HG03432 (cell line): ENCODE data around the gene RGL1.
"Not testable (repeated sequence)": the region's sequence is repeated elsewhere in the genome, so short reads cannot be mapped to it uniquely, and the experiment has no call there.

Experiments used
- ATAC-seq: cut with Tn5 transposase; IDR thresholded peaks from one replicate; pipeline ENCODE4 v1.9.1; 2021; ENCODE audit warnings: mild to moderate bottlenecking, moderate library complexity; ENCODE audit not compliant: unreplicated experiment

Gene RGL1

DNA sequence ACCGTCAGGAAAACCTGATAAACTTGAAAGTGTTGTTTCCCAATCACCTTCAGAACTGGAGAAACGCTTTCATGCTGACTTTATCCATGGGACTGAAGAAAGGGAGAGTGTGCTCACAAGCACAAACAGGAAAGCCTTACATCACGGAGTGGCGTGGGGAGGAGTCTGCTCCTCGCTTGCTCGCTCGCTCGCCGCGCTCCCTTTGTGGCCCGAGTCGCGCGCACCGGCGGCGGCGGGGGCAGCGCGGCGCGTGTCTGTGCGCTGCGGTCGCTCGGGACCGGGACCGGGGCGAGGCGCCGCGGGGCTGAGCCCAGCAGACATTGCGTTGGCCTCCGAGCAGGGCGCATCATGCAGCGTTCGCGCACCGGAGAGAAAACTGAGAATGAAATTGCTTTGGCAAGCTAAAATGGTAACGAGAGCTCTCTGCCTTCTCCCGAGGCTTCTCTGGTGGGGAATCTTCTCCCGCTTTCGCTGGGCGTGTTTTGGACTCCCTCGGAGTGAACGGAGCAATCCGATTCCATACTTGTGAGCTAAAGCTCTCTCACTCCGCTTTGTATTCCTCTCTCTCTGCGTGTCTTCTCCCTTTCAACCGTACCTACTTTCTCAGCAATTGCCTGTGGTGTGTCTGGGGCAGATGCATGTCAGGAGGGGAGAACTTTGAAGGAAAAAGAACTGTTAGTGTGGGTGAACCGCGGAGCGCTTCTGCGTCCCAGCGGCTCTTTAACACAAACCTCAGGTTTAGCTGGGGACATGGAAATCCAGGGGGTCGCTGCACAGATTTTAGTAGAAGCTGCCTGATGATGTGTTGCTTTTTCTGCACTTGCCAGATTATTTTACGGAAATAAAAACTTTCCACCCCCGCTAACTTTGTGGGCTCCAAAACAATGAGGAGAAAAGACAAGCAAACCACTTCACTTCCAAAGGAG, at the start of gene RGL1:
Gene RGL1, plus strand, starts transcription at position 205 of the 926 bp plus-strand sequence. Its CDS starts 178 bp downstream, at position 383.
- ATAC-seq, result peak; percentile 65

DNA sequence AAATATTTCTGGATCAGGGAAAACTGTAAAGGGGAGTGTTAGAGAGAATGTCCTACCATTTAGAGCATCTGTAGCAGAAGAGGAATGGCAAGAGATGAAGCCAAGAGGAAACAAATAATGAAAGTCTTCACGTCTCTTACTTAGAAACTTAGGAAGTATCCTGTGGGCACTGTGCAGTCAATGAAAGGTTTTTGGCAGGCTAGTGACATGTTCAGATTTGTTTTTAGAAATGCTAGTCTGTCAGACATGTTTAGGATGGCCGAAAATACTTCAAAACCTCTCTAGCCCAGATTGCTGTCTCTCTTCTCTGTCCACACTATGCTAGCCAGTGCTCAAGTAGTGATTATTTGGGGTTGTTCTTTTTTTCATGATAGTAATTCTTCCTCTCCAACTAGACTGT, 48.6 kb upstream of the RGL1 start:
- no peak for ATAC-seq

DNA sequence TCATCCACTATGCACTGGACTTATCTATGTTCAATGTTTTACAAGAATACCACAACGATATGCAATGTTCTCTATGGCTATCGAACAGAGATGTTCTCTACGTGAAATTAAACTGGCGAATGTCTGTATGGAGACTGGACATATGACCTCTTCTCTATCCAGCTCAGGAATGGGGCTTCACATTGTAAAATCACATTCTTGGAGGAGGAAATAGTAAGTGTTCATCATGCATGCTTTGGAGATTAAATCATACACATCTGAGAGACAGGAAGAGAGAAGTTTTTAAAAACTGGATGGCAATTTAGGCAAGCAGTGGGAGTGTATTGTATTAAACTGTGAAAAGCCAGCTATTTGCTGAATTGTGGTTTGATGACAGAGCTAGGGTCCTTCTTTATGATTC, 47.9 kb upstream of the RGL1 start:
- ATAC-seq, result no peak

DNA sequence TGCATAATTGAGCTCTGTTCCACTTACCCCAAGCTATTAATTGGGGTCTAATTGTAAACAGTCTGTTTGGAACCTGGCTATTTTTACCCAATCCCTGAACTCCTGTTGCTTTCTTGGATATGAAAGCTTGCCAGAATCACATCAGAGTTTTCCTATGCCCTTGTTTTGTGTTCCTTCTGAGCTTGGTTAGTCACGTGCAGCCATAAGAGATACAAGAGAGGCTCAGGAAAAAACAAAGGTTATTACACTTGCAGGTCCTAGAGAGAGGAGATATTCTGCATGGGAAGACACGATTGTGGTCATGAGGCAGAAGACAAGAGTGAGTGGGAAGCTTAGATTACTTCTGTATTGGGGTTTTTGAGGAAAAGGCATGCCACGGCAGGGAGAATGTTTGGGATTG, 46.0 kb upstream of the RGL1 start:
- no peak for ATAC-seq

DNA sequence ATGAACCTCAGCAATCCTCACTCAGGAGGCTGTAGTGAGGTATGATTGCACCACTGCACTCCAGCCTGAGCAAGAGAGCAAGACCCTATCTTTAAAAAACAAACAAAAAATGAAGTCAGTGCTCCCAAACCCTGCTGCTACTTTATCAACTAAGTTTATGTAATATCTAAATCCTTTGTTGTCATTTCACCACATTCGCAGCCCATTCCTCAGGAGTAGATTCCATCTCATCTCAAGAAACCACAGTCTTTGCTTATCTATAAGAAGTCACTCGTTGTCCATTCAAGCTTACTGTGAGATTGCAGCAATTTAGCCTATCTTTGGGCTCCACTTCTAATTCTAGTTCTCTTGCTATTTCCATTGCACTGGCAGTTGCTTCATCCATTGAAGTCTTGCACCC, 44.3 kb upstream of the RGL1 start:
- no peak for ATAC-seq

DNA sequence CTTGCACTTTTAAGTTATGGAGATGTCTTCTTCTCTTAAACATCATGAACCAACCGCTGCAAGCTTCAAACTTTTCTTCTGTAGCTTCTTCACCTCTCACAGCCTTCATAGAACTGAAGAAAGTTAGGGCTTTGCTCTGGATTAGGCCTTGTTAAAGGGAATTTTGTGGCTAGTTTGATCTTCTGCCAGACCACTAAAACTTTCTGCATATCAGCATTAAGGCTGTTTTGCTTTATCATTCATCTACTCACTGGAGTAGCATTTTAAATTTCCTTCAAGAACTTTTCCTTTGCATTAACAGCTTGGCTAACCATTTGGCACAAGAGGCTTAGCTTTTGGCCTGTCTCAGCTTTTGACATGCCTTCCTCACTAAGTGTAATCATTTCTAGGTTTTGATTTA, 43.0 kb upstream of the RGL1 start:
- no peak for ATAC-seq

DNA sequence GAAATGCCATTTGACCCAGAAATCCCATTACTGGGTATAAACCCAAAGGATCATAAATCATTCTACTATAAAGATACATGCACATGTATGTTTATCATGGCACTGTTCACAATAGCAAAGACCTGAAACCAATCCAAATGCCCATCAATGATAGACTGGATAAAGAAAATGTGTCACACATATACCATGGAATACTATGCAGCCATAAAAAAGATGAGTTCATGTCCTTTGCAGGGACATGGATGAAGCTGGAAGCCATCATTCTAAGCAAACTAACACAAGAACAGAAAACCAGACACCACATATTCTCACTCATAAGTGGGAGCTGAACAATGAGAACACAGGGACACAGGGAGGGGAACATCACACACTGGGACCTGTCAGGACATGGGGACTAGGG, 42.1 kb upstream of the RGL1 start:
- not testable (repeated sequence) for ATAC-seq

DNA sequence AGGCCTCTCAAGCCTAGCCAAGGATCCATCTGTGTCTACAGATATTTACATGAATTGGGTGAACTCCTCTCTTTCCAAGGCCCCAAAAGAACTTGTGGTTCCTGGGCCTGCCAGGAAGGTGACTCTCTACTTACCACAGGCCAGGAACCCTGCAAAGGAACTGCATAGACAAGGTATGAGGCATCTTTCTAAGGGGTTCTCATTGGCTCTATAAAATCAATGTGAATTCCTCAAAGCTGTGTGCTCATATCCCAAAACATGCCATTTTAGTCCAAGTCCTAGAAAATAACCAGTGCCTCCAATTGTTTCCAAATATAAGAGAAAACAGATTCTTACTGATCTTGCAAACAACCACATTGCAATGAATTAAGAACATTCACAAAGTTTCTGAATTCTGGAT, 39.9 kb upstream of the RGL1 start:
- ATAC-seq, result no peak

DNA sequence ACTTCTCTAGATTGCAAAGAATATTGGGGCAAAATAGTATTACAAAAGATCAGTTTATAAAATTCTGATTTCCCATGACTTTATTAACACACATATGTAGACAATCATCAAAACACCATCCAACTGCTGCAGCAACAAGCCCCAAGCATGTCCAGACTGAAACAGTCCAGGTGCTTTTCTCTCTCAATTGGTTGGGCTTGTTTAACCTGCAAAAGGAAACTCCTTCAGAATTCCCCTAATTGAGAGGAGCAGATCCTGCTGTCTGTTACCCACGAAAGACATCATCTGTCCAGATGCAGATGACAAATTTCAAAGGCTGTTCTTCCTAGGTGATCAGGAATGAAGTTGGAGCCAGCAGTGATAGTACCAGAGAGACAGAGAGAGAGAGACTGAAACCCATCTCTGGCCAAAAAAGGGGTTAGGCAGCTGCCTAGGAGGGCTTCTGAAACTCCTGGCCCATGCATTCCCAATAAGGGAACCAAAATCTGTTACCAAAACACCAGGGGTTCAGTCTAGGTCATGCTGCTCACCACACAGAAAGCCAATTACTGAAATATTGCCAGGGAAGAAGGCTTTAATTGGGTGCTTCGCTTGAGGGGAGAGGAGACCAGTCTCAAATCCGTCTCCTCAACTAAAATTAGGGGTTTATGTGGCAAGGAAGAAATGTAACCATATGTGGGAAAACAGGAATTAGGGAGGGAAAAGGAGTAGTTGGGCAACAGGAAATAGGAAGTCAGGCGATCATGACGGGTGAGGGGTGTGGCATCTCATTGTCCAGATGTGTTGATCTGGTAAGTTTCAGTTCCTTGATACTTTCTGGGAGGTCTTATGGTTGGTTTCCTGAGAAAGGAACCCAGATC, 34.7 kb upstream of the RGL1 start:
- no peak for ATAC-seq

DNA sequence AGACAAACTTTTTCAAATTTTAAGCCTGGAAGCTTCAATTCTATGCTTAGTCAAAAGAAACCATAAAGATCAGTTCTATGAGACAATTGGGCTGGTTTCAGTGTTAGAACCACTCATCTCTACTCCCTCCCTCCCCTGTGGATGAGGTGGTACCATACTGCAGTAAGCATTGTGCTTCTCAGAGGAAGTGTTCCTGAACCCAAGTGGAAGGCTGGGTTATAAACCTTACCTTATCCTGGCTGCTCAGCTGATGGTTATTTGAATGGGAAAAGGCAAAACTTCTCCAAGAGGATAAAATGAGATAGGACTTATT, 34.1 kb upstream of the RGL1 start:
- ATAC-seq, result no peak

DNA sequence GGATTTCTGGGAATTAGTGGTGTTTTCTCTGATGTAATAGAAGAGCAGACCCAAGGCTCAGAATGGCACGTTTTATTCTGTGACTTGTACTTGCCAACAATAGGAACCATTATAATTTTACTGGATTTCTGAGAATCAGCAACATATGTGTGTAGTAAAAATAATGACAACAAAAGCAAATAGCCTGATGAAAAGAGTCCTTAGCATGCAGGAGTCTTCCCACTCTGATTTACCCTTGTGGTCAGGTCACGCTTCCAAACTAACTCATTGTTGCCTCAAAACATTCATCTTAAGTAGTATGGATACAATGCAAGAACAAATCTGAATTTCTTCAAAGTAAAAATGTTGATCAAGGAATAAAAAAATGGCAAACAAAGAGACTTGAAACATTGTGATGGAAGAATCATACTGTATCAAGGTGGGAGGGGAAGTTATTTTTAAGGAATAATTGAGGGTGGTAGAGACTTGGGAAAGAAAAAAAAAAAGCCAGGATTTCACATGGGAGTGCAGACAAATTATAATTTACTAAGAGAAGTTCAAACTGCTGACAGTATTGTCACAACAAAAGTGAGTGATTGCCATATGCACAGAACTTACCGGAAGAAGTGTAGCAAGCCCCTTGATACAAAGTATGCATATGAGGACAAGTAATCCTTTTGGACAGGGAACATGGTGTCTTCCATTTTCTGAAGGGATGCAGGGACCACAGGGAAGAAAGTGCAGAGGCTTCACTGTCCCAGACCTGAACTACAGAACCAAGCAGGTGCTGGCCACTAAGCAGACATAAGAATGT, 31.2 kb upstream of the RGL1 start:
- ATAC-seq, result no peak

DNA sequence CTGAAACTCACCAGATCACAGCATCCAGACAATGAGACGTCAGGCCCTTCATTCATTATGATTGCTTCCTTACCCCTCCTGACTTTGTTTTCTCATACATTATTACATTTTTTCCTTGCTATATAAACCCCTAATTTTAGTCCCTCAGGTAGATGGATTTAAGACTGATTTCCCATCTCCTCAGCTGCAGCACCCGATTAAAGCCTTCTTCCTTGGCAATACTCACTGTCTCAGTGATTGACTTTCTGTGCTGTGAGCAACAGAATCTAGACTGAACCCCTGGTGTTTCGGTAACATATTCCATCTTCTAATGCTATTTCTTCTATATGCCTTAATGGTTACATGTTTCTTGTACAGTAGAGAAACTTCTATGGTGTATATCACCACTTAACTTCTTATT, 30.0 kb upstream of the RGL1 start:
- ATAC-seq, result no peak

DNA sequence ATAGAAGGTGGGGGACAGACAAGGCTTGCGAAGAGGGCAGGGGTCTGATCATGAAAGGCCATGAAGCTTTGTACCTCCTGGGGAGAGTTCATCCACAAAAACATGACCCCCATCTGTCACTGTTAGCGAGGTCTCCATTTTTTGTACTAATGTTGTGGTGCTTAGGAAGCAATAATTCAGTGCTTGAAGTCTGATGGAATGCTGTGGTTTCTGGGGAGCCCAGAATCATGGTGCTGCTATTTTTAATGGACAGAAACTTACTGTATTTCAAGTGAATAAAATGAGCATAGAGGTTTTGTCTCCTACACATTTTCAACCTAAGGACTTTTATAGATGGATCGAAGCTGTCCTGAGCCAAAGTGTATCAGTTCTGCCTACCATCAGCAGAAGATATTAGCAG, 28.2 kb upstream of the RGL1 start:
- ATAC-seq, result no peak

DNA sequence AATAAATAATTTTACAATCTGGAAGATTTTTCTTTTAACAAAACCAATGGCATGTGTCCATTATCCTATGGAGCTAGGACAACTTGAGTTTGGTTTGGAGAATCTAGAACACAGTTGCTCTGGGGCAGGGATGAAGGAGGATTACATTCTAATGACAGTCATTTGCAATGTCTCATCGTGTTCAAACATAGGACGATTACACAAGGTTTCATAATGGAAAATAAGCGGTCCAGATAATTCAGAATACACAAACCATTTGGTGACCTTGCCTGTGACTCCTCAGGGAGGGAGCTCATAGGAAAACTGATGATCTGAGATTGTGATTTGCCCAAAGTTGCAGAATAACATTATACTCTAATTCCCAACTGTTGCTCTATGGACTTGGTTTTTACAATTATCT, 27.6 kb upstream of the RGL1 start:
- ATAC-seq, result no peak

DNA sequence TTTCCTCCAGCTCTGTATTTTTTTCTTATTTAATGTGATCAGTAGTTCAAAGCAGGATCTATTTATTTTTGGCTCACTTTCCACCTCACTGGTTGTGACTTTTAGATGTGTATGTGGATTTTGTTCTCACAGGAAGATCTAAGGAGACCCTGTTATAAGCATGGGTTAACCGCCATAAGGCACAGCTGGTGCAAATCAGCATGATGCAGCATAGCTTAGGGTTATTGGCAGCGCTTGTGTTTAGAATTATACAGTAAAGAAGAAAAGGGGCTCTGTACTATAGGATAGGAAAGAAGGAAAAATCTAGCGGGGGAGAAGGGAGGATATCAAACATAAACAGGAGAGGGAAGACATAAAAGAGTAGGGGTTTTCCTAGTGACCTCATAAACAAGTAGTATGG, 26.9 kb upstream of the RGL1 start:
- no peak for ATAC-seq

DNA sequence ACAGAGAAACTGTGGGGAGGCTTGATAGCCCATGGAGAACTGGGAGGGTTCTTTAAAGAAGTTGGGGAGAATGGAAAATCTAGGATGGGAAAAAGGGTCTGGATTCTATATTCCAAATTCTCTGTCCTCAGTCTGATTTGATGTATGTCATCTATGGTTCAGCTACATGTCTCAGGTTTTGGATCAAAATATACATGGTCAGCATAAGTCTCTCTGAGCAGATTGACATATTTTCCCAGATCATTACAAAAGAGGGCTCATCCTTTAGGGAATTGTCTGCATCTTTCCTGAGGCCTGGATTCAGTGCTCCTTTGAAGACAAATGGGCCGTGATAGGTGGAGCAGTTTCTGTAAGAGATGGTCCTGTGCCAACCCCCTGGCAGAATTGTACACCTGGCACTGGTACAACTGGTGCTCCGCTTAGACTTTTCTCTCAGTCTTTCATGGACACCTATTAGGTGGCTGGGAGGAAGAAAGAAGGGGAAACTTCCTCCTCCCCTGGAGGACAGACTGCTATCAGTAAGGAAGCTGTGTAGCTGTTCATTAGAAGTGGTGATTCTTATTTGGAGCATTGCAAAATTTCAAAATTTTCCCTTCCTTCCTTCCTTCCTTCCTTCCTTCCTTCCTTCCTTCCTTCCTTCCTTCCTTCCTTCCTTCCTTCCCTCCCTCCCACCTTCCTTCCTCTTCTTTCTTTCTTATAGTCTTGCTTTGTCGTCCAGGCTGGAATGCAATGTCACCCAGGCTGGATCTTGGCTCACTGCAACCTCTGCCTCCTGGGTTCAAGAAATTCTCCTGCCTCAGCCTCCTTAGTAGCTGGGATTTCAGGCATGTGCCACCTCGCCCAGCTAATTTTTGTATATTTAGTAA, 26.1 kb upstream of the RGL1 start:
- no peak for ATAC-seq

DNA sequence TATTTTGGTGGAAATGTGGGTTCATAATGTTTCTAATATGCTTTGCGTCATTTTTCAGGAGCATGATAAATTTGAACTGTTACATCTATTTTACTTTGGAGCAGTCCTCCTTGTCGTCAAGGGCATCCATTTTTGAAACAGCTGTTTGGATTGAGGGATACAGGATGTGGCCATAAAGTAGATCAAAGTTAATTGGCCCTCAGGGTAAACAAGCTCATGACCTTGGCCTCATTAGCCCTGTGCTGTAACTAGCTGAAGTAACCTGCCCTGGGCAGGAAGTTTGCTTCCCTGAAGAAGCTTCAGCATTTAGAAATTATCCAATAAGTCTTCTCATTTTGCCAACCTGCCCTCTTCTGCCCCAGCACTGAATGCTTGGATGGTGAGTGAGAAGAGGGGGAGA, 24.8 kb upstream of the RGL1 start:
- no peak for ATAC-seq

DNA sequence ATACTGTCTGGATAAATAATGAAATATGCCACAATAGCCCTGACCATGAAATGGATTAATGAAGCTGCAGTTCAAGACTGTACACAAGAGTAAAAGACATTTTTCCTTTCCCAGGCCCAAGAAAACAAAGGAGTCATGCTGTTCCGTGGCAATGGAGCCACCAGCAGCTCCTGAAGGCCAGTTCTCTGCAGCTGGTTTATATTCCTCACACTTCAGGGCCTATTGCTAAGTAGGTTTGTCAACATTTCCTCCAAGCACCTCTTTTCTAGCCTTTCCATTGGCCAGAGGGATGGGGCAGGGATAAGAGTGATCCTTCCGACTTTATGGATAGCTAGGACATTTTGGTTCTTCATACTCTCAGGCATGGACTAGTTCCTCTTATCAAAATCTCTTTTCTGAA, 24.2 kb upstream of the RGL1 start:
- no peak for ATAC-seq

DNA sequence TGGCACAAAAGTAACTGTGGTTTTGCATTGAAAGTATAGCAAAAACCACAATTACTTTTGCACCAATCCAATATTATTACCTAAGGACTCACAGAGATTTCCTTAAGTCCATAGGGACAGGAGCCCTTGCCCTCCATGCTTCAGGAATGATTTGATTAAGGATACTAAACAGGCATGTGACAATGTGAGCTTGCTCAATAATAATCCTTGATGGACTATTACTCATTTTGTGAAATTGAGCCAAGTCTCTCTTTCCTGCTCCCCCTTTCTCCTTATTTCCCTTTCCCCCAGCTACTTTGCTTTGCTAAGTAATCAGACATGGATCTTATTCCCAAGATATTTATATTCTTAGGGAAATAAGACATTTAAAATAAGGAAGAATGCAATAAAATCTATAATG, 21.6 kb upstream of the RGL1 start:
- no peak for ATAC-seq
